GM20000 (cell line): ENCODE results near the gene DIRAS1.

Source experiments
- DNase-seq: peaks from one replicate; pipeline ENCODE4 v3.0.0; 2012; ENCODE audit warnings: low spot score
- CTCF ChIP-seq: IDR thresholded peaks from 2 replicates; pipeline ENCODE4 v1.5.1; 2012; ENCODE audit warnings: mild to moderate bottlenecking, control low read depth; ENCODE audit errors: extremely low read depth, missing control alignments

The DIRAS1 gene

DNA sequence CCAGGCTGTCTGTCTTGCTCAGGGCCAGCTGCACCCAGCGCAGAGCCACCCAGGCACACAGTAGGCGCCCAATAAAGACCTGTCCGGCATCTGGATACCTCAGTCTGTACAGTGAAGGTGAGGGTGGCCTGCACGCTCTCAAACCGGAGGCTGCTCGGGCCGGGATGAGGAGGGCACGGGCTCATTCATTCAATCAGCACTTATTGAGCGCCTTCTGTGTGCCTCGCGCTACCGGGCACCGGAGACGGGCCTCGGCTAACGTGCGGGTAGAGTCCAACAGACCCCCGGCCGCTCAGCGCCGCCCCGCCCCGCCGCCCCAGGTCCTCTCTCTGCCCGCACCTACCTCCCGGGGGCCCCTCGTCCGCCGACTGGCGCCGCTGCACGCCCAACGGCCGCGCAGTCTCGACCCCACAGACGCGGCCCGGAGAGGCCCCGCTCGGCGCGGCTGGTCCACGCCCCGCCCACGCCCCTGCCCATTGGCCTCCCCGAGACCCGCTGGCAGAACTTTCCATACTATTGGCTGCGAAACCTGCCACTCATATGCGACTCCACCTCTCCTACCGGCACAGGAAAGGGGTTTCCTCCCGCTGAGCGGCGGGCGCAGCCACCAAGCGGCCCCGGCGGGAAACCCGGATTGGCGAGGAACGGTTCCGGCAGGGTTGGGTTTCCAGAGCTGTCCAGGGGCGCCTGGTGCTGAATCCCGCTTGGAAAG lies 18.6 kb upstream of the DIRAS1 start, which contains the start of gene SLC39A3:
Gene SLC39A3, minus strand, starts transcription at position 416 of the 712 bp plus-strand sequence. CDS start 2,760 bp downstream, outside the sequence.
- no peak for TF ChIP-seq CTCF
- peak; percentile 100 for DNase-seq

- no peak for TF ChIP-seq CTCF
These were observed 15.5 kb upstream of the DIRAS1 start for GRCh38 chr19:2736550-2737190.

GRCh38 chr19:2735374-2735773 lies 14.2 kb upstream of the DIRAS1 start:
- DNase-seq, result no peak
- no peak for TF ChIP-seq CTCF

More at GRCh38 chr19:2736550-2737190, 15.5 kb upstream of the DIRAS1 start:
- no peak for DNase-seq

GRCh38 chr19:2734589-2735288 lies 13.6 kb upstream of the DIRAS1 start:
- no peak for DNase-seq

GRCh38 chr19:2733930-2734588 lies 12.9 kb upstream of the DIRAS1 start:
- DNase-seq, result no peak
- TF ChIP-seq CTCF, result no peak

More at GRCh38 chr19:2734589-2735288, 13.6 kb upstream of the DIRAS1 start:
- TF ChIP-seq CTCF, result no peak

- no peak for TF ChIP-seq CTCF
- no peak for DNase-seq
These were observed 11.7 kb upstream of the DIRAS1 start for GRCh38 chr19:2732883-2733282.
